ENCODE results near the gene ZNF653. TPM values are rescaled to one million over a fixed set of nuclear protein-coding genes. Genes with fewer than 3 reads are reported as not detected.

Gene ZNF653
- total RNA-seq, 1 experiment from 2014 or later = 8.8 TPM

GRCh38 chr19:11541238-11541637 is 35.6 kb upstream of the ZNF653 start:
- CTCF ChIA-PET = no interaction called here
- H3K4me1 Mint-ChIP-seq (ENCODE audit: low read depth, unreplicated experiment) = no peaks in the 10 kb centered on the region
- DNase-seq = no peak
- no TSS peak for BruUV-seq (replicated peaks)
- H3K36me3 Mint-ChIP-seq (ENCODE audit: insufficient read depth, unreplicated experiment) = no peaks in the 10 kb centered on the region
- no peaks in the 10 kb centered on the region for H3K9me3 Mint-ChIP-seq (ENCODE audit: low read depth, unreplicated experiment)
- intact Hi-C loops (cut with micrococcal nuclease; ENCODE audit: unreplicated experiment) = no loop called here
- TF ChIP-seq CTCF (IDR thresholded peaks at IDR 0.05; ENCODE audit: unreplicated experiment) = no peak
- H3K27ac Mint-ChIP-seq (ENCODE audit: unreplicated experiment) = no peak overlapping the region
- H3K4me3 Mint-ChIP-seq (ENCODE audit: low read depth, unreplicated experiment) = no peak overlapping the region
- peaks cover 57% of the 10 kb centered on the region for H3K27me3 Mint-ChIP-seq (ENCODE audit: unreplicated experiment)

- Mint-ChIP-seq H3K4me3 (ENCODE audit: low read depth, unreplicated experiment) (no peak overlapping the region), H3K27ac (ENCODE audit: unreplicated experiment) (no peak overlapping the region)
- no TSS peak for BruUV-seq (replicated peaks)
Measured at GRCh38 chr19:11540645-11541044, 35.0 kb upstream of the ZNF653 start.

GRCh38 chr19:11539495-11540365 is 34.1 kb upstream of the ZNF653 start:
- no TSS peak for BruUV-seq (replicated peaks)
- no peaks in the 10 kb centered on the region for H3K9me3 Mint-ChIP-seq (ENCODE audit: low read depth, unreplicated experiment)
- no peak overlapping the region for H3K4me3 Mint-ChIP-seq (ENCODE audit: low read depth, unreplicated experiment)
- DNase-seq = no peak
- peaks cover 12% of the 10 kb centered on the region for H3K36me3 Mint-ChIP-seq (ENCODE audit: insufficient read depth, unreplicated experiment)
- H3K27me3 Mint-ChIP-seq (ENCODE audit: unreplicated experiment) = peaks cover 42% of the 10 kb centered on the region
- intact Hi-C loops (cut with micrococcal nuclease; ENCODE audit: unreplicated experiment) = no loop called here
- CTCF ChIA-PET = no interaction called here
- no peak for TF ChIP-seq CTCF (IDR thresholded peaks at IDR 0.05; ENCODE audit: unreplicated experiment)
- H3K27ac Mint-ChIP-seq (ENCODE audit: unreplicated experiment) = no peak overlapping the region
- no peaks in the 10 kb centered on the region for H3K4me1 Mint-ChIP-seq (ENCODE audit: low read depth, unreplicated experiment)

More at GRCh38 chr19:11540645-11541044, 35.0 kb upstream of the ZNF653 start:
- intact Hi-C loops (cut with micrococcal nuclease; ENCODE audit: unreplicated experiment) = no loop called here
- Mint-ChIP-seq H3K9me3 (ENCODE audit: low read depth, unreplicated experiment) (no peaks in the 10 kb centered on the region), H3K4me1 (ENCODE audit: low read depth, unreplicated experiment) (no peaks in the 10 kb centered on the region), H3K27me3 (ENCODE audit: unreplicated experiment) (peaks cover 51% of the 10 kb centered on the region), H3K36me3 (ENCODE audit: insufficient read depth, unreplicated experiment) (peaks cover 4% of the 10 kb centered on the region)
- CTCF ChIA-PET = no interaction called here
- DNase-seq = no peak
- TF ChIP-seq CTCF (IDR thresholded peaks at IDR 0.05; ENCODE audit: unreplicated experiment) = no peak

- no TSS peak for BruUV-seq (replicated peaks)
- TF ChIP-seq CTCF (IDR thresholded peaks at IDR 0.05; ENCODE audit: unreplicated experiment) = no peak
- DNase-seq = no peak
- no peak within 1 kb of the TSS for H3K27ac Mint-ChIP-seq (ENCODE audit: unreplicated experiment)
- no peaks in the 10 kb centered on the region for H3K9me3 Mint-ChIP-seq (ENCODE audit: low read depth, unreplicated experiment)
- CTCF ChIA-PET = no interaction called here
- H3K4me1 Mint-ChIP-seq (ENCODE audit: low read depth, unreplicated experiment) = no peaks in the 10 kb centered on the region
- H3K36me3 Mint-ChIP-seq (ENCODE audit: insufficient read depth, unreplicated experiment) = peaks cover 15% of the 10 kb centered on the region
- H3K4me3 Mint-ChIP-seq (ENCODE audit: low read depth, unreplicated experiment) = no peak within 1 kb of the TSS
- intact Hi-C loops (cut with micrococcal nuclease; ENCODE audit: unreplicated experiment) = no loop called here
- H3K27me3 Mint-ChIP-seq (ENCODE audit: unreplicated experiment) = peaks cover 29% of the 10 kb centered on the region
Measured at GRCh38 chr19:11538232-11539036, 32.8 kb upstream of the ZNF653 start, which contains the start of gene CNN1. CNN1 (plus strand) TSS chr19:11538851; CDS start chr19:11538928, 77 bp downstream.

All from Calu3 (cell line).